HCT116 (cell line): Measurements from ENCODE around the gene BMF. TPM values are rescaled to one million over a fixed set of nuclear protein-coding genes. Genes with fewer than 3 reads are reported as not detected.

Source experiments
- ATAC-seq: fragments of 200-7000 bp; cut with Tn5 transposase; 2 replicates; pipeline ENCODE4 v1.9.1; 2020; ENCODE audit warnings: mild to moderate bottlenecking, moderate library complexity
- BruUV-seq: library from RNA; stranded (reverse); fragments of 400-500 nt; replicated peaks from 2 replicates; lab custom pipeline; 2021; lab: Mats Ljungman, UMichigan
- CTCF ChIA-PET: fragments of 300-600 bp; sonication (Branson Sonifier 250); formaldehyde crosslinking; loops from one replicate; lab custom pipeline; 2021; ENCODE audit warnings: antibody characterized with exemption; lab: Charles Lee
- POLR2A ChIA-PET: fragments of 300-600, 350-600 bp; sonication (Branson Sonifier 250); formaldehyde crosslinking; loops from one replicate; lab custom pipeline; 2021; ENCODE audit warnings: antibody characterized with exemption; lab: Charles Lee
- RAD21 ChIA-PET, 2 experiments: fragments of 300-600 bp; sonication (Branson Sonifier 250); formaldehyde crosslinking; loops; one replicate each; lab custom pipeline; 2023; ENCODE audit warnings: low total read pairs in 2 of 2; ENCODE audit not compliant: uncharacterized antibody in 2 of 2, unreplicated experiment in 2 of 2, low non-redundant PET in 1 of 2; lab: Charles Lee
- DNase-seq: peaks from one replicate; pipeline ENCODE4 v3.0.0-alpha.2; 2010; ENCODE audit warnings: low read depth, low spot score
- H2AFZ ChIP-seq: fragments of 200-600 bp; shearing (Covaris generic), sonication (generic); 2 replicates; pipeline ENCODE4 v1.6.1; 2017; ENCODE audit warnings: low read depth, mixed run types, mixed read lengths, antibody characterized with exemption, low read length; ENCODE audit not compliant: poor library complexity, severe bottlenecking
- H3K27ac ChIP-seq: 2 replicates; pipeline ENCODE4 v1.5.1; 2012; ENCODE audit warnings: low read depth, low read length
- H3K27me3 ChIP-seq: fragments of 200-600 bp; sonication (generic); 2 replicates; pipeline ENCODE4 v1.6.1; 2016; ENCODE audit warnings: mixed run types, low read length, mixed read lengths; ENCODE audit not compliant: insufficient read depth
- H3K36me3 ChIP-seq, 2 experiments: fragments of 200-500 bp in 1 of 2; fragments of 200-600 bp in 1 of 2; sonication (Bioruptor generic) in 1 of 2; sonication (generic) in 1 of 2; 2 replicates each; pipeline versions ENCODE4 v1.5.1 to v1.6.1; 2014 to 2016; ENCODE audit warnings: low read length in 2 of 2, inconsistent platforms in 1 of 2, mixed read lengths in 1 of 2, mixed run types in 1 of 2; ENCODE audit not compliant: insufficient read depth in 2 of 2, control insufficient read depth in 1 of 2
- H3K4me1 ChIP-seq, 2 experiments: fragments of 200-600 bp in 1 of 2; sonication (generic) in 1 of 2; 2 replicates each; pipeline versions ENCODE4 v1.5.1 to v1.6.1; 2012 to 2017; ENCODE audit warnings: low read length in 2 of 2, inconsistent platforms in 1 of 2, mild to moderate bottlenecking in 1 of 2, mixed read lengths in 1 of 2, mixed run types in 1 of 2, moderate library complexity in 1 of 2; ENCODE audit not compliant: insufficient read depth in 2 of 2, control insufficient read depth in 1 of 2
- H3K4me2 ChIP-seq: fragments of 200-600 bp; sonication (generic); 2 replicates; pipeline ENCODE4 v1.6.1; 2017; ENCODE audit warnings: mixed run types, low read length, mixed read lengths
- H3K4me3 ChIP-seq, 2 experiments: fragments of 200-600 bp in 1 of 2; sonication (generic) in 1 of 2; replicated peaks in 1 of 2; 2 replicates each; pipeline ENCODE4 v1.5.1; 2011 to 2016; ENCODE audit warnings: low read length in 2 of 2, control low read depth in 1 of 2, low read depth in 1 of 2, mild to moderate bottlenecking in 1 of 2, mixed read lengths in 1 of 2, mixed run types in 1 of 2
- H3K79me2 ChIP-seq: fragments of 200-600 bp; sonication (generic); 2 replicates; pipeline ENCODE4 v1.6.1; 2017; ENCODE audit warnings: mild to moderate bottlenecking, mixed run types, low read length, moderate library complexity, mixed read lengths; ENCODE audit not compliant: insufficient read depth
- H3K9ac ChIP-seq: fragments of 200-600 bp; sonication (generic); 2 replicates; pipeline ENCODE4 v1.6.1; 2016; ENCODE audit warnings: low read length, mixed read lengths
- H3K9me2 ChIP-seq: fragments of 200-600 bp; sonication (generic), shearing (Covaris generic); 2 replicates; pipeline ENCODE4 v1.6.1; 2017; ENCODE audit warnings: mixed run types, mild to moderate bottlenecking, moderate library complexity; ENCODE audit not compliant: insufficient read depth
- H3K9me3 ChIP-seq, 2 experiments: fragments of 200-500 bp in 1 of 2; fragments of 200-600 bp in 1 of 2; sonication (Bioruptor generic) in 1 of 2; sonication (generic) in 1 of 2; 2 replicates each; pipeline ENCODE4 v1.6.1; 2014 to 2017; ENCODE audit warnings: low read length in 2 of 2, mixed read lengths in 2 of 2, inconsistent platforms in 1 of 2, low read depth in 1 of 2, mild to moderate bottlenecking in 1 of 2, mixed run types in 1 of 2, moderate library complexity in 1 of 2; ENCODE audit not compliant: control insufficient read depth in 1 of 2, insufficient read depth in 1 of 2
- H4K20me1 ChIP-seq: fragments of 200-600 bp; sonication (generic), shearing (Covaris generic); 2 replicates; pipeline ENCODE4 v1.6.1; 2017; ENCODE audit warnings: mixed run types, mild to moderate bottlenecking, moderate library complexity; ENCODE audit not compliant: insufficient read depth
- CEBPB ChIP-seq: IDR thresholded peaks from 2 replicates; pipeline ENCODE4 v1.6.1; 2012; ENCODE audit warnings: low read depth
- EZH2 ChIP-seq: fragments of 200-600 bp; sonication (generic); IDR thresholded peaks from 2 replicates; pipeline ENCODE4 v1.6.1; 2017; ENCODE audit warnings: antibody characterized with exemption, mixed run types
- EZH2phosphoT487 ChIP-seq: fragments of 200-600 bp; IDR thresholded peaks from 2 replicates; pipeline ENCODE4 v1.6.1; 2018; ENCODE audit warnings: antibody characterized with exemption, borderline replicate concordance
- FOSL1 ChIP-seq: IDR thresholded peaks from 2 replicates; pipeline ENCODE4 v1.6.1; 2012; ENCODE audit warnings: low read depth
- POLR2A ChIP-seq: IDR thresholded peaks from 2 replicates; pipeline ENCODE4 v1.7.0; 2011; ENCODE audit warnings: borderline replicate concordance; ENCODE audit not compliant: insufficient read depth, insufficient read length; ENCODE audit errors: extremely low read depth
- POLR2AphosphoS5 ChIP-seq: IDR thresholded peaks from 2 replicates; pipeline ENCODE4 v1.6.1; 2011; ENCODE audit warnings: mild to moderate bottlenecking, low read depth, low read length, moderate library complexity
- SIN3A ChIP-seq: IDR thresholded peaks from 2 replicates; pipeline ENCODE4 v1.6.1; 2012; ENCODE audit warnings: low read depth
- SRF ChIP-seq: IDR thresholded peaks from 2 replicates; pipeline ENCODE4 v1.6.1; 2012; ENCODE audit warnings: low read depth
- YY1 ChIP-seq: IDR thresholded peaks from 2 replicates; pipeline ENCODE4 v1.6.1; 2011; ENCODE audit warnings: low read length, low read depth, moderate library complexity, mild to moderate bottlenecking; ENCODE audit not compliant: insufficient replicate concordance; ENCODE audit errors: extremely low read depth
- intact Hi-C: fragments of 100-400 bp; cut with micrococcal nuclease; formaldehyde crosslinking; loops from 2 replicates; pipeline ENCODE4 v1.10.0; 2022
- total RNA-seq: library from RNA; stranded (reverse); gene quantifications from one replicate; pipeline ENCODE4 v1.2.1, GENCODE V29; 2021; ENCODE audit not compliant: unreplicated experiment
- TF ChIP-seq, protein P1 (sequence below): IDR thresholded peaks from 2 replicates; pipeline ENCODE4 v1.6.1; 2012; ENCODE audit warnings: low read depth
- TF ChIP-seq, protein P2 (sequence below): IDR thresholded peaks from 2 replicates; pipeline ENCODE4 v1.6.1; 2012

BMF gene
- total RNA-seq, 1 experiment from 2014 or later = 1.0 TPM

DNA sequence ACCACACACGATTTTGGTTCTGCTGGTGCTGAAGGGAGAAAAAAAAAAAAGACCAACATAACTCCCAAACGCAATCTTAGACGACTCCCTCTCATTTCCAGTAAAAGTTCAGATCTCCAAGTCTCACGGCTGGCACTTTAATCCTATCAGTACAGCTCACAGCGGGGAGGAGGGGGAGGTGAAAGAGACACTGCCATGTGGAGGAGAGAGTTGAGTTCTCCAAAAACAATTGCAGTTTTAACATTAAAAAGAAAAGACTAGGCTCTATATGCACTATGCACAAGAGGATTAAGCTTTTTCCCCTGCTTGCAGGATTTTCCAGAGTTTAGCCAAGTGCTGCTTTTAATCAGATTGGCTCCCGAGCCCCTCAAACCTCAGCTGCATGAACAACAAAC lies 16.8 kb downstream of the BMF start:
- no peaks in the 10 kb centered on the region for H3K36me3 ChIP-seq
- ATAC-seq (no peak), DNase-seq (no peak)
- intact Hi-C loops = no loop called here
- ChIA-PET POLR2A (no interaction called here), RAD21 (no interaction called here), CTCF (no interaction called here)
- H3K79me2 ChIP-seq = no peaks in the 10 kb centered on the region
- H3K4me2 ChIP-seq = no peak overlapping the region
- BruUV-seq = no TSS peak
- no peaks in the 10 kb centered on the region for H3K27me3 ChIP-seq
- H4K20me1 ChIP-seq = no peaks in the 10 kb centered on the region
- H3K27ac ChIP-seq = no peak overlapping the region
- H3K9me2 ChIP-seq = no peaks in the 10 kb centered on the region
- no peak overlapping the region for H3K4me3 ChIP-seq
- no peaks in the 10 kb centered on the region for H3K9me3 ChIP-seq
- TF ChIP-seq, protein P1, sequence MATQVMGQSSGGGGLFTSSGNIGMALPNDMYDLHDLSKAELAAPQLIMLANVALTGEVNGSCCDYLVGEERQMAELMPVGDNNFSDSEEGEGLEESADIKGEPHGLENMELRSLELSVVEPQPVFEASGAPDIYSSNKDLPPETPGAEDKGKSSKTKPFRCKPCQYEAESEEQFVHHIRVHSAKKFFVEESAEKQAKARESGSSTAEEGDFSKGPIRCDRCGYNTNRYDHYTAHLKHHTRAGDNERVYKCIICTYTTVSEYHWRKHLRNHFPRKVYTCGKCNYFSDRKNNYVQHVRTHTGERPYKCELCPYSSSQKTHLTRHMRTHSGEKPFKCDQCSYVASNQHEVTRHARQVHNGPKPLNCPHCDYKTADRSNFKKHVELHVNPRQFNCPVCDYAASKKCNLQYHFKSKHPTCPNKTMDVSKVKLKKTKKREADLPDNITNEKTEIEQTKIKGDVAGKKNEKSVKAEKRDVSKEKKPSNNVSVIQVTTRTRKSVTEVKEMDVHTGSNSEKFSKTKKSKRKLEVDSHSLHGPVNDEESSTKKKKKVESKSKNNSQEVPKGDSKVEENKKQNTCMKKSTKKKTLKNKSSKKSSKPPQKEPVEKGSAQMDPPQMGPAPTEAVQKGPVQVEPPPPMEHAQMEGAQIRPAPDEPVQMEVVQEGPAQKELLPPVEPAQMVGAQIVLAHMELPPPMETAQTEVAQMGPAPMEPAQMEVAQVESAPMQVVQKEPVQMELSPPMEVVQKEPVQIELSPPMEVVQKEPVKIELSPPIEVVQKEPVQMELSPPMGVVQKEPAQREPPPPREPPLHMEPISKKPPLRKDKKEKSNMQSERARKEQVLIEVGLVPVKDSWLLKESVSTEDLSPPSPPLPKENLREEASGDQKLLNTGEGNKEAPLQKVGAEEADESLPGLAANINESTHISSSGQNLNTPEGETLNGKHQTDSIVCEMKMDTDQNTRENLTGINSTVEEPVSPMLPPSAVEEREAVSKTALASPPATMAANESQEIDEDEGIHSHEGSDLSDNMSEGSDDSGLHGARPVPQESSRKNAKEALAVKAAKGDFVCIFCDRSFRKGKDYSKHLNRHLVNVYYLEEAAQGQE = no peak
- TF ChIP-seq EZH2 = no peak
- H3K4me1 ChIP-seq = peaks cover 4 to 9% of the 10 kb centered on the region in 2 experiments; a peak in 3 of 4 replicates
- no peak overlapping the region for H3K9ac ChIP-seq
- no peak overlapping the region for H2AFZ ChIP-seq

DNA sequence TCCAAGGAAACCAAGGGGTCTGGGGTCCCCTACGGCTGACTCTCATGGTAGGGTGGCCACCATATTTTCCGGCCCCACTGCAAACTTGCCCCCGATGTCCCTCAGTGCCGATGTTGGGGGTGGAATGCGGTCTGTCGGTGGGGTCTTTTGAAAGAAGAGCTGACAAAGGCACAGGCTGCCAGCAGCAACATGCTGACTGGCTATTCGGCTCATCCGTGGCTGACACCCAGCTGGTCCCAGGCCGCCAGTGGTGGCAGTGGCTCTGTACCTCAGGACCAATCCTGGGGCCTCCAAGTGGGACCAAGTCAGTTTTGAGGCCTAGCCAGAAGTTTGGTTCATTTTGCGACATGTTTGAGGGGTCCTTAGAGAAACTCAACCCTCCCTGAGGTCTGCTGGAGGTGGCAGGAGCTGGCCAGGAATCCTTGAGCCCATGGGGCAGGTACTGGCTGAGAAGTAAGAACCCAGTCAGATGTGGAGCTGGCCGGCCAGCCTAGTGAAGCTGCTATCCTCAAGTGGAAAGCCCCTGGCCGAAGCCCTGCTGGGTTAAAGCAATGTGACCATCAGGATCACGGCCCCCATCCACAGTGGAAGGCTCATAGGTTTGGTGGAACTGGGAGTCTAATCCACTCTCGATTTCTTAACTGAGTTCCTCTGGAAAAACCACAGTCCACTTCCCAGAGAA lies 17.8 kb downstream of the BMF start:
- TF ChIP-seq, protein P1 = no peak
- TF ChIP-seq CEBPB = no peak
- no peak for TF ChIP-seq POLR2AphosphoS5
- TF ChIP-seq FOSL1 = no peak
- TF ChIP-seq SIN3A = no peak
- TF ChIP-seq POLR2A = no peak
- TF ChIP-seq SRF = no peak
- TF ChIP-seq, protein P2, sequence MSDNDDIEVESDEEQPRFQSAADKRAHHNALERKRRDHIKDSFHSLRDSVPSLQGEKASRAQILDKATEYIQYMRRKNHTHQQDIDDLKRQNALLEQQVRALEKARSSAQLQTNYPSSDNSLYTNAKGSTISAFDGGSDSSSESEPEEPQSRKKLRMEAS = no peak
- TF ChIP-seq YY1 = no peak
- TF ChIP-seq EZH2phosphoT487 = no peak
- ChIA-PET POLR2A (no interaction called here), RAD21 (no interaction called here), CTCF (no interaction called here)
- H4K20me1 ChIP-seq = no peaks in the 10 kb centered on the region
- H3K9me3 ChIP-seq = no peaks in the 10 kb centered on the region
- ATAC-seq (no peak), DNase-seq (no peak)
- H2AFZ ChIP-seq = no peak overlapping the region
- no peak overlapping the region for H3K4me3 ChIP-seq
- BruUV-seq = no TSS peak
- intact Hi-C loops = no loop called here
- H3K27me3 ChIP-seq = no peaks in the 10 kb centered on the region
- no peaks in the 10 kb centered on the region for H3K79me2 ChIP-seq
- H3K9me2 ChIP-seq = no peaks in the 10 kb centered on the region
- H3K36me3 ChIP-seq = no peaks in the 10 kb centered on the region
- H3K4me1 ChIP-seq = no peaks in the 10 kb centered on the region; a peak in 1 of 4 replicates
- no peak overlapping the region for H3K4me2 ChIP-seq
- H3K9ac ChIP-seq = no peak overlapping the region
- no peak overlapping the region for H3K27ac ChIP-seq
